NCI-H2107 (cell line): Measurements from ENCODE around the gene LBHD2.

Experiments
- DNase-seq: peaks from one replicate; lab custom pipeline; 2025; lab: John Stamatoyannopoulos, UW

LBHD2 gene

DNA sequence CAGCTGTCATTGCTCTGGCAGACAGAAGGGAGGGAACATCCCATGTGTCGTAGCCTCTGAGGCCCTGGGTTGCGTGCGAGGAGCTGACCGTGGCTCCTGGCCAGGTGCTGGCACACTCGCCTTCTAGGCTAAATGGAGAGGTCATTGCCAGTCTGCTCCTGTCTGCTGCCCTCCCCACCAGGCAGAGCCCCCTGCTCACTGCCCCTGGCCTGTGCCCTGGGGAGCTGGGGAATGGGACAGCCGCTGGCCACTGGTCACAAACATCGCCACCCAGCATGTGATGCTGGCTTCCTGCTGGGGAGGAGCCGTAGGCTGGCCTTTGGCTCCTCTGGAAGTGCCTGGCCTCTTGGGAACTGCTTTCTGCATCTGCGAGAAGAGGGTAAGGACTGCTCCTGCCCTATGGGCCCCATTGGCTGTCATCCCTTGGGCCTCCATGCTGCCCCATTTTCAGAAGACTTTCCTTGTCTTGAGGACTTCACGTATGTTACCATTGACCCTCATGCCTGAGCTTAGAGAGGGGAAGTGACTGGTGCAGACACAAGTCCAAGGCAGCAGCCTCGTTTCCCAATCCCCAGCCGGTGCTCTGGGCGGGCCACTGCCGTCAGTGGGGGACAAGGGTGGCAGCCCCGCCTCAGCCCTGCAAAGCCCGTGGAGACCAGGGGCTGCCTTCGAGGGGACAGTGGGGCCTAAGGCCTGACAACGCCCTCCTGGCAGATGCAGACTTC, 37.3 kb downstream of the LBHD2 start:
- no peak for DNase-seq

- DNase-seq = peak; percentile 98
These were observed 38.0 kb downstream of the LBHD2 start for GRCh38 chr14:103121846-103122584.

- peak; percentile 65 for DNase-seq
These were observed 38.6 kb downstream of the LBHD2 start for GRCh38 chr14:103122585-103122946.

DNA sequence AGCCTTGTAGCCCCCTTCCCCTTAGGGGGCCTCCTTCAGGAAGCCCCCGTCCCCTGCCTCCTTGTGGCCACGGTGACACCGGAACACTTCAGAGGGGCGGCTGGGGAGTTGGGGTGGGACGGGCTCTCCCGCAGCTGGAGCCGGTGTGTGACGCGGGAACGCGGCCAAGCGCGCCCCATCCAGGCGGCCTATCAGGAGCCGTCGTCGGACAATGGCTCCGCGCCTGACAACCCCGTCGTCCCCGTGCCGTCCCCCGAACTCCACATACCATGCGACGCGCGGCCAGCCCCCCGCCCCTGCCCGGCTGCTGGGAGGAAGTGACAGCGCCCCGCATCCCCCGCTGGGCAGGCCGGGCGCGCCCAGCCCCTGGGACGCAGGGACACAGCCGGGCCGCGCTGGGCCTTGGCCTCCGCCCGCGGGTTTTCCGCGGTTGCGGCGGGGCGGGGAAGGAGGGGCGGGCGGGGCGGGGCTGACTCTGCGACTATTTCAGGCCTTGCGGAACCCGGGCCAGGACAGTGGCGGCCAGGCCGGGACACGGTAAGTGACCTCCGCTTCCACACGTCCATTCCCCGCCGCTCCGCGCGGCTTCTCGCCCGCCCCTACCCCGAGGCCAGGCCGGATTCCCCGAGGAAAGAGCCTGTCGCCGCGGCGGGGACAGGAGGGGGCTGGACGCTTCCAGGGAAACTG, 39.1 kb downstream of the LBHD2 start, which contains the start of gene TNFAIP2:
TSS of gene TNFAIP2 (plus strand) at position 515 of the 687 bp plus-strand sequence. CDS start 2,997 bp downstream, outside the sequence.
- DNase-seq = peak; percentile 74

GRCh38 chr14:103123634-103124500, 39.9 kb downstream of the LBHD2 start:
- no peak for DNase-seq

GRCh38 chr14:103124501-103125001, 40.5 kb downstream of the LBHD2 start:
- no peak for DNase-seq

GRCh38 chr14:103125098-103126070, 41.4 kb downstream of the LBHD2 start:
- no peak for DNase-seq

DNA sequence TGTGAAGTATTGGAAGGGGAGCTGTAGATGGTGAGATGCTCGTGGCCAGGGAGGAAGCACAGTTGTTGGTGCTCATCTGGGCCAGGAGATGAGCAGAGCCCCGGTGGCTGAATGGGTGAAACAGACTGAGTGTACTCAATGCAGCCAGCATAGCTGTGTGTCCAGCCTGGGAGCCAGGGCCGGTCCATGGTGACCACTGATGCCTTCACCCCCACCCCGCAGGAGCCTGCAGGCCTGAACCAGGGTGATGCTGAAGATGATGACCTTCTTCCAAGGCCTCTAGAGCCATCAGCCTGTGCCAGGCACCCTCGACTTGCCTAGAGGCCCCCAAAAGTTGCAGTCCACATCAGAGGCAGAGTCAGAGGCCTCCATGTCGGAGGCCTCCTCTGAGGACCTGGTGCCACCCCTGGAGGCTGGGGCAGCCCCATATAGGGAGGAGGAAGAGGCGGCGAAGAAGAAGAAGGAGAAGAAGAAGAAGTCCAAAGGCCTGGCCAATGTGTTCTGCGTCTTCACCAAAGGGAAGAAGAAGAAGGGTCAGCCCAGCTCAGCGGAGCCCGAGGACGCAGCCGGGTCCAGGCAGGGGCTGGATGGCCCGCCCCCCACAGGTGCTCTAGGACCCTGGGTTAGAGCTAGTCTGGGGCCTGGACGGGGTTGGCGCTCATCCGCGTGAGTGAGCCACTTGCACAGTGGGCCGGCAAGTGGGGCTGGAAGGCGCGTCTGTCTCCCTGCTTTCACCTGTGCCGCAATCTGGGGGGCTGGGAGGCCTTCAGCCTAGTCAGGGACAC, 42.3 kb downstream of the LBHD2 start:
- DNase-seq = no peak

- DNase-seq = no peak
These were observed 42.9 kb downstream of the LBHD2 start for GRCh38 chr14:103126873-103127304.

DNA sequence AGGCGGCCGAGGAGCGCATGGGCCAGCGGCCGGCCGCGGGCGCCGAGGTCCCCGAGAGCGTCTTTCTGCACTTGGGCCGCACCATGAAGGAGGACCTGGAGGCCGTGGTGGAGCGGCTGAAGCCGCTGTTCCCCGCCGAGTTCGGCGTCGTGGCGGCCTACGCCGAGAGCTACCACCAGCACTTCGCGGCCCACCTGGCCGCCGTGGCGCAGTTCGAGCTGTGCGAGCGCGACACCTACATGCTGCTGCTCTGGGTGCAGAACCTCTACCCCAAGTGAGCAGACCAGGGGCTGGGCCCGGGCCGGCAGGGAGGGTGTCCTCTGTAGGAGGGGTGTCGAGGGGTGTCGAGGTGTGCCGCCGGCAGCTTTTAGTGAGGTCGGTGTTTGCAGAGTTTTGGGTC, 43.3 kb downstream of the LBHD2 start:
- no peak for DNase-seq

DNA sequence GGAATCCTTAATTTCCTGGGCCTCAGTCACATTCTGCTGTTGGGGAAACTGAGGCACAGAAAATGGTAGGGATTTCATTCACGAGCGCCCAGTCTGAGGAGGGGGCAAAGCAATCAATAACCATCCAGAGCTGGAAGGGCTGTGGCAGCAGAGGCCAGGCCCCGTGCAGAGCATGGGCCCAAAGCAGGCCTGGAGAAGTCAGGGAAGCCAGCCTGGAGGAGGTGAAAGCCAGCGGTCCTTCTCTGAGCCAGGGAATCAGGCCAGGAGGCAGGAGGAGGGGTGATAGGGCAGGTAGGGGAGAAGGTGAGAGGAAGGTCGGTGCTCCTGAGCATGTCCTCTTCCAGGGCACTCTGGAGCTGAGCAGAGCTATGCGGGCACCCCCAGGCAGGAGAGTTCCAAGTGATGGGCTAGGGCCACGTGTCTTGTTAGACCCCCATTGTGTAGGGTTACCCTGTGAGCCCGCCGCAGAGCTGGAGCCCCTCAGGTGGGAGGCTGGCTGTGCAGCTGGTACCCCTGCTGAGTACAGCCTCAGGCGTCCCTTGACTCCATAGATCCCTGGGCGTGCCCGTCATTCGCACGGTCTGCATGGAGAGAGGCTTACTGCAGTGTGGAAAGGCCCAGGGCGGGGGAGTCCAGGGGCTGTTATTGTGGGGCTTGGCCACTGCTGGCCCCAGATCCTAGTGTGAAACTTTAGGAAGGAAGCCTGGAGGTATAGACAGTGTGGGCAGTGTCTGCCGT, 44.0 kb downstream of the LBHD2 start:
- DNase-seq = no peak

- DNase-seq = no peak
These were observed 44.8 kb downstream of the LBHD2 start for GRCh38 chr14:103128631-103129300.

- no peak for DNase-seq
These were observed 45.4 kb downstream of the LBHD2 start for GRCh38 chr14:103129301-103130016.

- no peak for DNase-seq
These were observed 46.2 kb downstream of the LBHD2 start for GRCh38 chr14:103130017-103130764.

- DNase-seq = no peak
These were observed 47.0 kb downstream of the LBHD2 start for GRCh38 chr14:103130965-103131364.

- DNase-seq = no peak
These were observed 47.6 kb downstream of the LBHD2 start for GRCh38 chr14:103131580-103131979.
